ENCODE measurements around the gene PLPP1. TPM values are rescaled to one million over a fixed set of nuclear protein-coding genes. Genes with fewer than 3 reads are reported as not detected.
A peak's percentile ranks its signal among the peaks of the same experiment; 100 is the strongest.

Gene PLPP1
- polyA plus RNA-seq, 2 of the 4 experiments (the other 2 are of a cell fraction), result 37.7 to 71.6 TPM

- ChIA-PET POLR2A (no interaction called here), CTCF (interaction anchor here (0.9 to 1.0 kb wide), 2 partner anchors 10 to 808 kb away, joined by 3 to 4 read pairs; no protein-coding TSS in a partner anchor)
- DNase-seq (ENCODE audit: low read depth in 1 of 2, low spot score in 1 of 2) (no peak), ATAC-seq (no peak), FAIRE-seq (no peak)
- Histone ChIP-seq H3K4me3 (no peak overlapping the region), H3K27ac (no peak overlapping the region), H3K4me2 (no peak overlapping the region), H3K9me3 (peaks cover 4% of the 10 kb centered on the region; the same call in 1 of the 3 replicates), H3K4me1 (no peaks in the 10 kb centered on the region)
- no peak for TF ChIP-seq CHD2 (IDR thresholded peaks at IDR 0.05; ENCODE audit: low read length, partially characterized antibody)
- TF ChIP-seq FOXS1 (CRISPR knock-in tag; IDR thresholded peaks at IDR 0.05), result no peak
- TF ChIP-seq JUN (IDR thresholded peaks at IDR 0.05), result no peak
- no peak for TF ChIP-seq RCOR1 (IDR thresholded peaks at IDR 0.05; ENCODE audit: low read depth, low read length)
- no peak for TF ChIP-seq JUNB (IDR thresholded peaks at IDR 0.05)
- no peak for TF ChIP-seq PHF8 (IDR thresholded peaks at IDR 0.05; ENCODE audit: borderline replicate concordance, low read depth)
- TF ChIP-seq SREBF2 (IDR thresholded peaks at IDR 0.05), result no peak
- no peak for TF ChIP-seq CEBPB (IDR thresholded peaks at IDR 0.05)
- no peak for TF ChIP-seq ZFP36 (IDR thresholded peaks at IDR 0.05; ENCODE audit: borderline replicate concordance, partially characterized antibody)
- TF ChIP-seq EP300 (IDR thresholded peaks at IDR 0.05), result no peak
- WGBS (ENCODE audit: missing lambda C conversion rate), result 88% methylated on average over 1 of the region's 1 CpG
Observed at GRCh38 chr5:55392669-55393068, 142.1 kb downstream of the PLPP1 start.

GRCh38 chr5:55391707-55392106 is 143.1 kb downstream of the PLPP1 start:
- no peak for DNase-seq (ENCODE audit: low read depth in 1 of 2, low spot score in 1 of 2)
- ChIA-PET CTCF (no interaction called here), POLR2A (no interaction called here)
- no peak for ATAC-seq
- H3K27ac ChIP-seq, result no peak overlapping the region
- no peak for FAIRE-seq
- H3K4me1 ChIP-seq, result no peaks in the 10 kb centered on the region
- TF ChIP-seq CBX2 (IDR thresholded peaks at IDR 0.05; ENCODE audit: borderline replicate concordance, low read depth), result no peak
- TF ChIP-seq MAX (IDR thresholded peaks at IDR 0.05), result no peak
- no peak for TF ChIP-seq RARB (CRISPR knock-in tag; IDR thresholded peaks at IDR 0.05)
- TF ChIP-seq RAD21 (conservative IDR thresholded peaks at IDR 0.05 in 1 of 2, IDR thresholded peaks at IDR 0.05 in 1 of 2), result no peak
- no peak for TF ChIP-seq ESRRA (IDR thresholded peaks at IDR 0.05; ENCODE audit: borderline replicate concordance, low read length)
- TF ChIP-seq NR3C1 (IDR thresholded peaks at IDR 0.05), result no peak
- no peak for TF ChIP-seq HES2 (IDR thresholded peaks at IDR 0.05)
- TF ChIP-seq CHD2 (IDR thresholded peaks at IDR 0.05; ENCODE audit: low read length, partially characterized antibody), result no peak
- TF ChIP-seq HDAC2 (IDR thresholded peaks at IDR 0.05), result no peak
- no peak for TF ChIP-seq RCOR1 (IDR thresholded peaks at IDR 0.05; ENCODE audit: low read depth, low read length)
- no peak for TF ChIP-seq HMGXB4 (CRISPR knock-in tag; IDR thresholded peaks at IDR 0.05; ENCODE audit: borderline replicate concordance)
- TF ChIP-seq HEYL (CRISPR knock-in tag; IDR thresholded peaks at IDR 0.05), result no peak
- no peak overlapping the region for H3K4me2 ChIP-seq
- H3K9me3 ChIP-seq, result peaks cover 4% of the 10 kb centered on the region; the same call in 1 of the 3 replicates
- 80% methylated on average over 2 of the region's 2 CpGs for WGBS (ENCODE audit: missing lambda C conversion rate)
- H3K4me3 ChIP-seq, result no peak overlapping the region

- no peak for DNase-seq (ENCODE audit: low read depth in 1 of 2, low spot score in 1 of 2)
- POLR2A ChIA-PET, result no interaction called here
- Histone ChIP-seq H3K9me3 (peaks cover 3% of the 10 kb centered on the region; the same call in 1 of the 3 replicates), H3K4me1 (no peaks in the 10 kb centered on the region), H3K4me2 (no peak overlapping the region), H3K4me3 (no peak overlapping the region), H3K27ac (no peak overlapping the region)
- FAIRE-seq, result peak; percentile 65
- TF ChIP-seq FOSB (CRISPR knock-in tag; IDR thresholded peaks at IDR 0.05) (no peak), CHD4 (IDR thresholded peaks at IDR 0.05; ENCODE audit: borderline replicate concordance) (no peak), HES2 (IDR thresholded peaks at IDR 0.05) (no peak), POLR2A (IDR thresholded peaks at IDR 0.05; ENCODE audit: low read length) (no peak), PHF8 (IDR thresholded peaks at IDR 0.05; ENCODE audit: borderline replicate concordance, low read depth) (no peak)
- TF ChIP-seq, protein P1, sequence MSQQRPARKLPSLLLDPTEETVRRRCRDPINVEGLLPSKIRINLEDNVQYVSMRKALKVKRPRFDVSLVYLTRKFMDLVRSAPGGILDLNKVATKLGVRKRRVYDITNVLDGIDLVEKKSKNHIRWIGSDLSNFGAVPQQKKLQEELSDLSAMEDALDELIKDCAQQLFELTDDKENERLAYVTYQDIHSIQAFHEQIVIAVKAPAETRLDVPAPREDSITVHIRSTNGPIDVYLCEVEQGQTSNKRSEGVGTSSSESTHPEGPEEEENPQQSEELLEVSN (IDR thresholded peaks at IDR 0.05; ENCODE audit: borderline replicate concordance, low read depth), result no peak
- TF ChIP-seq, protein P2, sequence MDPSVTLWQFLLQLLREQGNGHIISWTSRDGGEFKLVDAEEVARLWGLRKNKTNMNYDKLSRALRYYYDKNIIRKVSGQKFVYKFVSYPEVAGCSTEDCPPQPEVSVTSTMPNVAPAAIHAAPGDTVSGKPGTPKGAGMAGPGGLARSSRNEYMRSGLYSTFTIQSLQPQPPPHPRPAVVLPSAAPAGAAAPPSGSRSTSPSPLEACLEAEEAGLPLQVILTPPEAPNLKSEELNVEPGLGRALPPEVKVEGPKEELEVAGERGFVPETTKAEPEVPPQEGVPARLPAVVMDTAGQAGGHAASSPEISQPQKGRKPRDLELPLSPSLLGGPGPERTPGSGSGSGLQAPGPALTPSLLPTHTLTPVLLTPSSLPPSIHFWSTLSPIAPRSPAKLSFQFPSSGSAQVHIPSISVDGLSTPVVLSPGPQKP (IDR thresholded peaks at IDR 0.05; ENCODE audit: low read depth, low read length), result no peak
- no peak for ATAC-seq
- CTCF ChIA-PET, result no interaction called here
- 94% methylated on average over 2 of the region's 2 CpGs for WGBS (ENCODE audit: missing lambda C conversion rate)
Observed at GRCh38 chr5:55387865-55388264, 146.9 kb downstream of the PLPP1 start.

Data from A549 (cell line).